ENCODE results near the gene ACAT1. TPM values are rescaled to one million over a fixed set of nuclear protein-coding genes. Genes with fewer than 3 reads are reported as not detected.

ACAT1 gene
- 90.2 TPM for polyA plus RNA-seq (2012; ENCODE audit: missing spikeins)

DNA sequence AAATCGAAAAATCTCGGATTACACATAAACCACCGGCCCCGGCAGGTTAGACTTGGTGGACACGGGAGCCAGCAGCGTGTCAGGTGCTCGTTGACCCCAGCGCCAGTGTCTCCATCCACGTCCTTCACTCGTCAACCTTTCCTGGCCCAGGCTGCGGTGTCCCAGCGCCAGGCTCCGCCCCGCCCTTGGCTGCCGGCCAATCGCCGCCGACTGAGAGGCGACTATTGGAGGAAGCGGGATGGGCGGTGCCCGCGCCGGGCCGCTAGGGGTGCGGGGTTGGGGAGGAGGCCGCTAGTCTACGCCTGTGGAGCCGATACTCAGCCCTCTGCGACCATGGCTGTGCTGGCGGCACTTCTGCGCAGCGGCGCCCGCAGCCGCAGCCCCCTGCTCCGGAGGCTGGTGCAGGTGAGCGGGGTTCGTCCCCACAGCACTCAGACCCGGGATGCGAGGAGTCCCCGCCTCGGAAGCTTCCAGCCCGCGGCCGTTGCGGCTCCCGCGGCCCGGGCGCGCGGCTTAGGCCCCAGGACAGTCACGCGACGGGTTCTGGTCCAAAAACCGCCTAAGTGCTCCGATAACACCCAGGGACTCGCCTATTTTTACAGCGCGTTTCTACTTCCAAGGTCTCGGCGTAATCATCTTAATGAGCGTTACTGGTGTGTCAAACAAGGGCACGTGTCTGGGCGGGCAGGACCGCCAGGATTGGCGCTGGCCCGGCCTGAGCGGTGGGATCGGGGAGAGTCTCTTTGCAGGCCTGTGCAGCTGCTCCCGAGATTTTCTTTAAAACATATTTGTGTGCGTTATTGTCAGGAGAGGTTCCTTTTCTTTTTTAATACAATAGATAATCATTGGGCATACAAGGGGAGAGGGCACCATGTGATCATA lies at the start of gene ACAT1:
Gene ACAT1 (plus strand): TSS at position 294 of the 882 bp plus-strand sequence. CDS start 40 bp downstream, at position 334.
- FAIRE-seq = peak; percentile 100
- peak; percentile 84 for DNase-seq (ENCODE audit: insufficient read length)
- TF ChIP-seq POLR2A (IDR thresholded peaks at IDR 0.05; ENCODE audit: low read depth, low read length) (peak; percentile 94), POLR2AphosphoS5 (IDR thresholded peaks at IDR 0.05; ENCODE audit: low read depth, low read length) (peak; percentile 92), TAF1 (IDR thresholded peaks at IDR 0.05; ENCODE audit: borderline replicate concordance, low read depth, low read length) (peak; percentile 56; the same call in 1 of the 2 replicates)

DNA sequence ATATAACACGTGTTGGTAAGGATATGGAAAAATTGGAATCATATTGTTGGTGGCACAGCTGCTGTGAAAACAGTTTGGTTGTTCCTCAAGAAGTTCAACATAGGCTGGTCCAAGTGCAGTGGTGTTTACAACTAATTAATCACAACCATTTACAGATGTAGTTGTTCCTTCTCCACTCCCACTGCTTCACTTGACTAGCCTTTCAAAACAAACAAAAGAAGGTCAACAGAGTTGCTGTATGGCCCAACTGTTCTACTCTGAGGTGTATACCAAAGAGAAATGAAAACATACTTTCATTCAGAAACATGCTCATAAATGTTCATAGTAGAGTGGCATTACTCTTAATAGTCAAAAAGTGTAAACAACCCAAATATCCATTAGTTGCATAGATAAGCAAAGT lies 36.6 kb upstream of the ACAT1 start:
- DNase-seq (ENCODE audit: insufficient read length) = no peak
- TF ChIP-seq TAF1 (IDR thresholded peaks at IDR 0.05; ENCODE audit: borderline replicate concordance, low read depth, low read length) = no peak
- no peak for TF ChIP-seq POLR2A (IDR thresholded peaks at IDR 0.05; ENCODE audit: low read depth, low read length)
- TF ChIP-seq POLR2AphosphoS5 (IDR thresholded peaks at IDR 0.05; ENCODE audit: low read depth, low read length) = no peak
- FAIRE-seq = no peak

DNA sequence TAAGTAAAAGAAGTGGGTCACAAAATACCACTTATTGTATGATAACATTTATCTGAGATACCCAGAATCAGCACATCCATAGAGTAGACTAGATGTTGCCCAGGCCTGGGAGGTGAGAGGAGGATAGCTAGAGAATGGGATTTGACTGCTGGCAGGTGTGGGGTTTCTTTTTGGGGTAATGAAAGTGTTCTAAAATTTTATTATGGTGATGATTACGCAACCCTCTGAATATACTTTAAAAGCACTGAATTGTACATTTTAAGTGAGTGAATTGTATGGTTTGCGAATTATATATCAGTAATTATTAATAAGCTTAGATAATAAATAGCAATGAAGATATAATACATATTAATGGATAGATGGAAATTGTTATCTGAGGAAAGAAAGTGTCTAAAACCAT lies 35.7 kb upstream of the ACAT1 start:
- no peak for FAIRE-seq
- no peak for DNase-seq (ENCODE audit: insufficient read length)
- no peak for TF ChIP-seq POLR2AphosphoS5 (IDR thresholded peaks at IDR 0.05; ENCODE audit: low read depth, low read length)
- TF ChIP-seq POLR2A (IDR thresholded peaks at IDR 0.05; ENCODE audit: low read depth, low read length) = no peak
- no peak for TF ChIP-seq TAF1 (IDR thresholded peaks at IDR 0.05; ENCODE audit: borderline replicate concordance, low read depth, low read length)

DNA sequence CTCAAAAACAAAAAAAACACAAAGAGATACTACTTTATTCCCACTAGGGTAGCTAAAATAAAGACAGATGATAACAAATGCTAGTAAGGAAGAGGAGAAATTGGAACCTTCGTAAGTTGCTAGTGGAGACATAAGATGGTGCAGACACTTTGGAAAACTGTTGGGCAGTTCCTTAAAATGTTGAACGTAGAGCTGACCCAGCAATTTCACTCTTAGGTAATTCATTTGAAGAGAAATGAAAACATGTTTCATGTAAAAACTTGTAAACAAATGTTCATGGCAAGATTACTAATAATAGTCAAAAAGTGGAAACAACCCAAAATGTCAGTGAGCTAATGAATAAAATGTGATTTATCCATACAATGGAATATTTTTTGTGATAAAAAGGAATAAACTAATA lies 29.2 kb upstream of the ACAT1 start:
- no peak for TF ChIP-seq TAF1 (IDR thresholded peaks at IDR 0.05; ENCODE audit: borderline replicate concordance, low read depth, low read length)
- TF ChIP-seq POLR2A (IDR thresholded peaks at IDR 0.05; ENCODE audit: low read depth, low read length) = no peak
- TF ChIP-seq POLR2AphosphoS5 (IDR thresholded peaks at IDR 0.05; ENCODE audit: low read depth, low read length) = no peak
- FAIRE-seq (no peak), DNase-seq (ENCODE audit: insufficient read length) (no peak)

DNA sequence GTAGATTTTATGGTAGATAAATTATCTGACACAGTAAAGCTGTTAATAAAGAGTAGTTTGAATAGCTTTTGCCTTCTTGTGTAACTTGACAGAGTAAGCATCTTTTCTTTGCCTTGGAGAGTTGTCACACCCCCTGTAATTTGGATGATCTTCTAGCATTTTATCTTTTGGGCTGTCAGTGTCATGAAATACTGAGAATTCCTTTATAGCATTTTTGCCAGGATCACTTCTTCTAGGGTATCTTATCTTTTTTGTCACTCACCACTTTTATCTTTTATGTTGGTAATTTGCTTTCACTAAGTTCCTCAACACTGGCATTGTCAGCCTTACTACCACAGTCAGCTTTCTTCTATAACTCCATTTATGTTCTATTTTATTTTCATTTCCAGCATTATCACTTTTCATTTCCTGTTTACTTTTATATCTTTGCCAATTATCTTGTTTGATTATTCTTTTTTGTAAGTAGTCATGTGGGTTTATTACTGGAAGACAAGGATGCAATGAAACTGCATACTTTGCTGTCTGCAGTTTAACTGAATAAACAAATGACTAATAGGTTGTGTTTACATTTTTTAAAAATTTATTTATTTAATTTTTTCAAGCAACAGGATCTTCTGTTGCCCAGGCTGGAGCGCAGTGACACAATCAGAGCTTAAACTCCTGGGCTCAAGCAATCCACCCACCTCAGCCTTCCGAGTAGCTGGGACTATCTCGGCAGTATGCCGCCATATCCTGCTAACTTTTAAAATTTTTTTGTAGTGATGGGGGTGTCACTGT lies 28.1 kb upstream of the ACAT1 start:
- no peak for FAIRE-seq
- no peak for DNase-seq (ENCODE audit: insufficient read length)
- TF ChIP-seq POLR2AphosphoS5 (IDR thresholded peaks at IDR 0.05; ENCODE audit: low read depth, low read length) = no peak
- TF ChIP-seq TAF1 (IDR thresholded peaks at IDR 0.05; ENCODE audit: borderline replicate concordance, low read depth, low read length) = no peak
- TF ChIP-seq POLR2A (IDR thresholded peaks at IDR 0.05; ENCODE audit: low read depth, low read length) = no peak

DNA sequence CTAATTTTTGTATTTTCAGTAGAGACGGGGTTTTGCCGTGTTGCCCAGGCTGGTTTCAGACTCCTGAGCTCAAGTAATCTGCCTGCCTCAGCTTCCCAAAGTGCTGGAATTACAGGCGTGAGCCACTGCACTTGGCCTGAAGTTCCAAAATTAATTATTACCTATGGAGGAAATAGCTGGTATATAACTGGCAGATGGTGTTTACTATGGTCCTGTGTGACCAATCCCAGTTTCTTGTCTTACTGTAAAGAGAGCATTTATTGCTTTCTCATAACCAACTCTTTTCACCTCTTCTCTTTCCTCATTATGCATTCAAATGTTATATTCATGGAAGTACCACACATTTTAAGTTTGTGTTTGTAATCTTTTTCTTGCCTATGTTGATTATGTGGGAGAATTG lies 24.2 kb upstream of the ACAT1 start:
- TF ChIP-seq POLR2AphosphoS5 (IDR thresholded peaks at IDR 0.05; ENCODE audit: low read depth, low read length) (no peak), POLR2A (IDR thresholded peaks at IDR 0.05; ENCODE audit: low read depth, low read length) (no peak), TAF1 (IDR thresholded peaks at IDR 0.05; ENCODE audit: borderline replicate concordance, low read depth, low read length) (no peak)
- DNase-seq (ENCODE audit: insufficient read length) (no peak), FAIRE-seq (no peak)

DNA sequence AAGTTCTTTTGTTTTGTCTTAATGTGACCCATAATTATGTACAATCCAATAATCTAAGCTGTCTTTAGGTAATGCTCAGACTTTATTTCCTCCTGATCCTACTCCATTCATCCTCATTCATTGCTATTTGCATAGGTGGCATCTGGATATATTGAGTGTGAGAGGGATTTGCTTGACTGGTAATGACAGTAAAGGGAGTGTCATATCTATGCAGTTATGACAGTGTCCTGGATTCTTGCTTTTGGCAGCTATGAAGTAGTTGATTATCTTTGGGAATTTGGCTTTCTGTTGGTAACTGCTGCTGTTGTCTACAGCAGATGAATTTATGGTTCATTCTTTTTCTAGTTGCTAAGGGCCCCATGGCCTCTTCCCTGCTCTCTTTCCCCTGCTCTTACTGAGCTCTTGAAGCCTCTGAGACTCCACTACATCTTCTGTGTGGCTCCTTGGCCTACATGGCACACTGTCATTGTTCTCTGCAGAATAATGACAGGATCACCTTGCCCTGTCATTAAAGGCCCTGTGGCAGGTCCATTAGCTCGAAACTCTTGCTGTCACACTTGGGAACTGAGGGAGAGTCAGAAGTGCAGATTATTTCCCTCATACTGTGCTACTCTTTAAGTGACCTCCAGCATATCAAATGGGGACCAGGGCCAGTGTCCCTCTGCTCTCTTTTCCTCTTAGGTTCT lies 20.1 kb upstream of the ACAT1 start:
- TF ChIP-seq POLR2AphosphoS5 (IDR thresholded peaks at IDR 0.05; ENCODE audit: low read depth, low read length) (no peak), TAF1 (IDR thresholded peaks at IDR 0.05; ENCODE audit: borderline replicate concordance, low read depth, low read length) (no peak)
- no peak for DNase-seq (ENCODE audit: insufficient read length)
- no peak for FAIRE-seq

DNA sequence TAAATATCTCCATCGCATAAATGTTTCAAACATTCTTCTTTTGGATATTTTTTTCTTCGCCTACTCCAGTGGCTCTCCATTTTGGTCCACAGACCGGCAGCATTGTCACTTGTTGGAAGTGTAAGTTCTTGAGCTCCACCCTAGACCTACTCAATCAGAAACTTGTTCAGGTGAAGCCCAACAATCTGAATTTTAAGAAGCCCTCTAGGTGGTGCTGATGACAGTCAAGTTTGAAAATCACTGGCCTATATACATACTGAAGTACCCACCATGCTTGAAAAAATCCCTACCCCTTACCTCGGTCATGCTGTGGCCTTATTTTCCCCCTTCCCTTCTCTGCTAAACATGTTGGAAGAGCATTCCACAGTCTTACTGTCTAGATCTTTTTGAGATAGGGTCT lies 10.2 kb upstream of the ACAT1 start:
- DNase-seq (ENCODE audit: insufficient read length) (no peak), FAIRE-seq (no peak)
- no peak for TF ChIP-seq TAF1 (IDR thresholded peaks at IDR 0.05; ENCODE audit: borderline replicate concordance, low read depth, low read length)
- no peak for TF ChIP-seq POLR2A (IDR thresholded peaks at IDR 0.05; ENCODE audit: low read depth, low read length)
- TF ChIP-seq POLR2AphosphoS5 (IDR thresholded peaks at IDR 0.05; ENCODE audit: low read depth, low read length) = no peak

DNA sequence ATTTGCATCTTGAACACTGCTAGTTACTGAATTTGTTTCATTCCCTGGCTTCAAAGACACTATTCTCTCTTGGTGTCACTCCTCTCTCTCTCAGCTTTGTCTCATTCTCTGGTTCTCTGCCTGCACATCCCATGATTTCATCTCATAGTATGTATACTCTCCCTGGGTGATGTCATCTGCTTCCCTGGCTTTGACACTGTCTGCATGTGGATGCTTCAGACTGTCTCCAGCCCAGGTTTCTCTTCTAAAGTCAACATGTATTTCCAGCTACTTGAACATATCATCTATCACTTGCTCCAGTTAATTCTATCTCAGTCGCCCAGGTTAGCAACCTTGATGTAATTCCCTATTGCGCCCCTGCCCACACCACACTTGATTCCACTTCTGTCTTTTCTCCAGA lies 9.3 kb upstream of the ACAT1 start:
- peak; percentile 30 for FAIRE-seq
- no peak for TF ChIP-seq POLR2A (IDR thresholded peaks at IDR 0.05; ENCODE audit: low read depth, low read length)
- no peak for TF ChIP-seq TAF1 (IDR thresholded peaks at IDR 0.05; ENCODE audit: borderline replicate concordance, low read depth, low read length)
- no peak for TF ChIP-seq POLR2AphosphoS5 (IDR thresholded peaks at IDR 0.05; ENCODE audit: low read depth, low read length)
- DNase-seq (ENCODE audit: insufficient read length) = no peak

DNA sequence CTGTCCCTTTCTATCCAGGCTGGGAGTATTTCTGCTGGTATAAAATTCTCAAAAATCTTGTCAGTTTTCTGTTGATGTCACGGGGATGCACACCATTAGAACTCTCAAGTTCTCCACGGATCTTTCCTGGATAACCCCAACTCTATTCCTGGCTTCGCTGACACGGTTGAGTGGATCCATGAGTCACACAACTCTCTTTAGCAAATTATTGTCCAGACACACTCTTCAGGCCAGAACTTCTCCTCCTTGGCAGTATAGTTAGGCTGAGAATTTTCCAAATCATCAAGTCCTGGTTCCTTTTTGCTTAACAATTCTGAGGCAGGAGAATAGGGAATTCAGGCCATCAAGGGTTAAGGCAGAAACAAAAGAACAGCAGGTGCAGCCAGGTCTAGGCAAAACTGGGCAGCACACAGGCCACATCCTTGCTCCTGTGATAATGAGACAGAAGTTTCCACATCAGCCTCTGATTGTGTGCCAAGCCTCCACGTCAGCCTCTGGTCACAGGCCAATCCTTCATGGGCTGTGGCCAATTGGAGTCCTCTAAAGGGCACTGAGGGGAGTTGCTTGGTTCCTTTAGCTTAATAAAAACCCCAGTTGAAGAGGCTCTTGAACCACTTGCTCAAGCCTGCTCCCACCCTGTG lies 5.7 kb upstream of the ACAT1 start:
- TF ChIP-seq TAF1 (IDR thresholded peaks at IDR 0.05; ENCODE audit: borderline replicate concordance, low read depth, low read length) (no peak), POLR2AphosphoS5 (IDR thresholded peaks at IDR 0.05; ENCODE audit: low read depth, low read length) (no peak), POLR2A (IDR thresholded peaks at IDR 0.05; ENCODE audit: low read depth, low read length) (no peak)
- peak; percentile 62 for FAIRE-seq

More for the DNA sequence above, 5.7 kb upstream of the ACAT1 start:
- DNase-seq (ENCODE audit: insufficient read length) = no peak

All from GM12892 (cell line).